GM19438 (cell line): ENCODE data around the gene DEF6.
"Not testable (repeated sequence)": the region's sequence is repeated elsewhere in the genome, so short reads cannot be mapped to it uniquely, and the experiment has no call there.

ENCODE experiments used
- ATAC-seq: cut with Tn5 transposase; IDR thresholded peaks from one replicate; pipeline ENCODE4 v1.9.1; 2021; ENCODE audit warnings: low read depth; ENCODE audit not compliant: unreplicated experiment

Gene DEF6

GRCh38 chr6:35307138-35307537, 9.5 kb downstream of the DEF6 start:
- not testable (repeated sequence) for ATAC-seq

GRCh38 chr6:35308543-35308942, 10.9 kb downstream of the DEF6 start:
- ATAC-seq: not testable (repeated sequence)

- no peak for ATAC-seq
Observed at GRCh38 chr6:35309611-35310264, 12.1 kb downstream of the DEF6 start.

- no peak for ATAC-seq
Observed at GRCh38 chr6:35310265-35310831, 12.7 kb downstream of the DEF6 start.

- no peak for ATAC-seq
Observed at GRCh38 chr6:35311390-35312075, 13.9 kb downstream of the DEF6 start.

GRCh38 chr6:35312076-35312800, 14.6 kb downstream of the DEF6 start:
- no peak for ATAC-seq

- no peak for ATAC-seq
Observed at GRCh38 chr6:35312807-35313206, 15.2 kb downstream of the DEF6 start.

GRCh38 chr6:35317483-35318195, 20.0 kb downstream of the DEF6 start:
- ATAC-seq: no peak

- no peak for ATAC-seq
Observed at GRCh38 chr6:35318196-35319171, 20.9 kb downstream of the DEF6 start.

- ATAC-seq: no peak
Observed at GRCh38 chr6:35319346-35320030, 21.9 kb downstream of the DEF6 start.

GRCh38 chr6:35320031-35320410, 22.4 kb downstream of the DEF6 start:
- no peak for ATAC-seq

GRCh38 chr6:35321091-35321490, 23.5 kb downstream of the DEF6 start:
- ATAC-seq: no peak

GRCh38 chr6:35327349-35328027, 29.9 kb downstream of the DEF6 start:
- ATAC-seq: no peak

GRCh38 chr6:35328108-35328723, 30.6 kb downstream of the DEF6 start:
- ATAC-seq: no peak

- ATAC-seq: not testable (repeated sequence)
Observed at GRCh38 chr6:35328965-35329364, 31.3 kb downstream of the DEF6 start.

- no peak for ATAC-seq
Observed at GRCh38 chr6:35330541-35331119, 33.0 kb downstream of the DEF6 start.

GRCh38 chr6:35332074-35332887, 34.7 kb downstream of the DEF6 start:
- not testable (repeated sequence) for ATAC-seq
